ENCODE measurements around the gene METTL24. TPM values are rescaled to one million over a fixed set of nuclear protein-coding genes. Genes with fewer than 3 reads are reported as not detected.

The METTL24 gene
- total RNA-seq, 1 donor from 2014 or later: not detected

Other genes starting within 250 kb of the METTL24 start
- 11.4 and 22.0 TPM in 2 replicates for gene WASF1, start 178.7 kb downstream of the METTL24 start, total RNA-seq
- gene CDC40, start 177.9 kb downstream of the METTL24 start, total RNA-seq: 22.0 and 32.8 TPM in 2 replicates
- 2.0 and 2.4 TPM in 2 replicates for gene DDO, start 57.2 kb upstream of the METTL24 start, total RNA-seq
- gene SLC22A16, start 118.3 kb upstream of the METTL24 start, total RNA-seq: not detected in 2 replicates